ENCODE data around the gene TTC39A.

Gene TTC39A

DNA sequence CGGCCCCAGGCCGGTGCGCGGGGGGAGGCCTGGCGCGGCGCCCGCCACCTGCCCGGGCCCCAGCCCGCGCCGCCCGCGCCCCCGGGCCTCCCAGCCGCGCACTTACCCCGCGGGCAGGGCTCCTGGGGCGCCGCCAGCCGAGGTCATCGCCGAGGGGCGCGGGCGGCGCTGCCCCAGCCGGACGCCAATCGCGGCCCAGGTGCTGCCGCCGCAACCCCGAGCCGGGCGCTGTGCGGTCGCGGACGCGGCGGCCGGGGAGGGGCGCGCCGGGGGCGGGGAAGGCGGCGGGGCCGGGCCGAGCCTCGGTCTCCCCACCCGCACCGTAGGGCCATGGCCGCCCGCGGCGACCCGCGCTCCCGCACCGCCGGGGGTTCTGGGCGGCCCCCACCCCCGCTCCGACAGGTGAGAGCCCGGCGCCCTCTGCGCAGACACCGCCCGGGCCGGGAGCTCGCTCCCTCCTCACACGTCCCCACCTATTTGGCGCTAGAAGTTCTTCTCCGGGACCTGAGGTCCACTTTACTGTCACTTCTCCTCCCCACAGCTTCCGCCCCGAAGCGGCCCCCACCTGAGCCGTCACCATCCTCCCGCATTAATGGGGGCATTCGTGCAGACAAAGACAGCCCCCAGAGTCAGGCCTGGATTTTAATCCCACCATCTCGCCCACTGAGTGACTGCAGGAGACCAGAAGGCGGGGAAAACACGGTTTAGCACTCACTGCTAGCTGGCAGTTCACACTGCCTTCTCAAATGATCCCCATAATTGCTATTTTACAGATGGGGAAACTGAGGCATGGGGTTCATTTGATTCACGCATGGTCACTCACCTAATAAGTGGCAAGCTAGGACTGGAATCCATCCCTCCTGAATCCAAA is at the start of gene TTC39A:
Gene TTC39A (minus strand): TSS at position 232 of the 871 bp plus-strand sequence. CDS start 85 bp downstream, at position 147.
- peak within 1 kb of the TSS; percentile 87 for H2AFZ ChIP-seq (ENCODE audit: low read length)
- H3K9ac ChIP-seq (ENCODE audit: low read depth, low read length, poor library complexity, severe bottlenecking): peak within 1 kb of the TSS; percentile 37
- no peaks in the 10 kb centered on the region for H4K20me1 ChIP-seq (ENCODE audit: insufficient read depth, low read length, poor library complexity, severe bottlenecking)
- no peaks in the 10 kb centered on the region for H3F3A ChIP-seq (ENCODE audit: low read depth)
- no peaks in the 10 kb centered on the region for H3K9me3 ChIP-seq (ENCODE audit: insufficient read depth, low read depth, low read length)
- no peaks in the 10 kb centered on the region for H3K36me3 ChIP-seq (ENCODE audit: insufficient read depth, low read length)
- H3K4me3 ChIP-seq (ENCODE audit: low read length, poor library complexity, severe bottlenecking): peak within 1 kb of the TSS; percentile 7
- no peaks in the 10 kb centered on the region for H3K27me3 ChIP-seq (ENCODE audit: insufficient read depth, low read length, poor library complexity, severe bottlenecking)
- peaks cover 10% of the 10 kb centered on the region for H3K4me1 ChIP-seq (ENCODE audit: insufficient read depth, low read length, poor library complexity, severe bottlenecking)
- no peaks in the 10 kb centered on the region for H3K79me2 ChIP-seq (ENCODE audit: insufficient read depth, low read length)
- TF ChIP-seq, protein P1, sequence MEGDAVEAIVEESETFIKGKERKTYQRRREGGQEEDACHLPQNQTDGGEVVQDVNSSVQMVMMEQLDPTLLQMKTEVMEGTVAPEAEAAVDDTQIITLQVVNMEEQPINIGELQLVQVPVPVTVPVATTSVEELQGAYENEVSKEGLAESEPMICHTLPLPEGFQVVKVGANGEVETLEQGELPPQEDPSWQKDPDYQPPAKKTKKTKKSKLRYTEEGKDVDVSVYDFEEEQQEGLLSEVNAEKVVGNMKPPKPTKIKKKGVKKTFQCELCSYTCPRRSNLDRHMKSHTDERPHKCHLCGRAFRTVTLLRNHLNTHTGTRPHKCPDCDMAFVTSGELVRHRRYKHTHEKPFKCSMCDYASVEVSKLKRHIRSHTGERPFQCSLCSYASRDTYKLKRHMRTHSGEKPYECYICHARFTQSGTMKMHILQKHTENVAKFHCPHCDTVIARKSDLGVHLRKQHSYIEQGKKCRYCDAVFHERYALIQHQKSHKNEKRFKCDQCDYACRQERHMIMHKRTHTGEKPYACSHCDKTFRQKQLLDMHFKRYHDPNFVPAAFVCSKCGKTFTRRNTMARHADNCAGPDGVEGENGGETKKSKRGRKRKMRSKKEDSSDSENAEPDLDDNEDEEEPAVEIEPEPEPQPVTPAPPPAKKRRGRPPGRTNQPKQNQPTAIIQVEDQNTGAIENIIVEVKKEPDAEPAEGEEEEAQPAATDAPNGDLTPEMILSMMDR (conservative IDR thresholded peaks at IDR 0.05; ENCODE audit: low read length): no peak
- TF ChIP-seq EZH2phosphoT487 (IDR thresholded peaks at IDR 0.05; ENCODE audit: borderline replicate concordance): no peak
- H3K9me2 ChIP-seq (replicated peaks; ENCODE audit: low read depth, low read length): no peaks in the 10 kb centered on the region
- H3K4me2 ChIP-seq (ENCODE audit: low read depth, low read length, poor library complexity, severe bottlenecking): peak within 1 kb of the TSS; percentile 11

DNA sequence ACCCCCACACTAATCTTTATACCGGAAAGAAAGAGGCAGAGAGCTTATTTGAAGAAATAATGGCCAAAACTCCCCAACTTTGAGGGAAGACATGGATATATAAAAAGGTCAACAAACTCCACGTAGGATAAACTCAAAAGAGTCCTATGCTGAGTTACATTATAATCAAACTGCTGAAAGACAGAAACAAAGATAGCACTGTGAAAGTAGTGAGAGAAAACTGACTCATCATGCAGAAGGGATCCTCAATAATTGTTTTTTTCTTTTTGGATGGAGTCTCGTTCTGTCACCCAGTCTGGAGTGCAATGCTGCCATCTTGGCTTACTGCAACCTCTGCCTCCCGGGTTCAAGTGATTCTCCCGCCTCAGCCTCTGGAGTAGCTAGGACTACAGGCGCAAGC is 48.5 kb upstream of the TTC39A start:
- no peaks in the 10 kb centered on the region for H3K79me2 ChIP-seq (ENCODE audit: insufficient read depth, low read length)
- no peaks in the 10 kb centered on the region for H3F3A ChIP-seq (ENCODE audit: low read depth)
- H3K4me1 ChIP-seq (ENCODE audit: insufficient read depth, low read length, poor library complexity, severe bottlenecking): no peaks in the 10 kb centered on the region
- H3K36me3 ChIP-seq (ENCODE audit: insufficient read depth, low read length): peaks cover 37% of the 10 kb centered on the region
- no peak overlapping the region for H3K4me2 ChIP-seq (ENCODE audit: low read depth, low read length, poor library complexity, severe bottlenecking)
- H4K20me1 ChIP-seq (ENCODE audit: insufficient read depth, low read length, poor library complexity, severe bottlenecking): no peaks in the 10 kb centered on the region
- no peak for TF ChIP-seq EZH2phosphoT487 (IDR thresholded peaks at IDR 0.05; ENCODE audit: borderline replicate concordance)
- TF ChIP-seq, protein P1 (conservative IDR thresholded peaks at IDR 0.05; ENCODE audit: low read length): no peak
- peaks cover 5% of the 10 kb centered on the region; the same call in 1 of the 2 replicates for H3K9me3 ChIP-seq (ENCODE audit: insufficient read depth, low read depth, low read length)
- no peak overlapping the region for H3K4me3 ChIP-seq (ENCODE audit: low read length, poor library complexity, severe bottlenecking)
- H2AFZ ChIP-seq (ENCODE audit: low read length): no peak overlapping the region
- H3K9ac ChIP-seq (ENCODE audit: low read depth, low read length, poor library complexity, severe bottlenecking): no peak overlapping the region
- no peaks in the 10 kb centered on the region for H3K9me2 ChIP-seq (replicated peaks; ENCODE audit: low read depth, low read length)
- no peaks in the 10 kb centered on the region for H3K27me3 ChIP-seq (ENCODE audit: insufficient read depth, low read length, poor library complexity, severe bottlenecking)

DNA sequence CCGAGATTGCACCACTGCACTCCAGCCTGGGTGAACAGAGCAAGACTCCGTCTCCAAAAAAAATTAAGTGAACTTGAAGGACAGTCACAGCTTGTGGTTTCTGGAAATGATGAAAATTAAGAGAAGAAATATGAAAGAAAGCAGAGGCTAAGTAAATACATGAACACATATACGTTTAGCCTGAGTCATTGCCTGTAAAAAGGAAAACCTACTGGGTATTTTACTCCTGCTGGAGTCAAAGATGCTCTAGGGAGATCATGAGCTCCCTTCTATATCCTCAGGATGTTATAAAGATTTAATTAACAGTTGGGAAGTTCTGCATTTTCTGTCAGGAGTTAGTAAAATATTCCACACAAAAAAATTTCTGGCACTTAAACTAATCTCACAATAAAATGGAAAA is 43.5 kb upstream of the TTC39A start:
- no peaks in the 10 kb centered on the region for H3K27me3 ChIP-seq (ENCODE audit: insufficient read depth, low read length, poor library complexity, severe bottlenecking)
- H3K9me2 ChIP-seq (replicated peaks; ENCODE audit: low read depth, low read length): no peaks in the 10 kb centered on the region
- H3K4me2 ChIP-seq (ENCODE audit: low read depth, low read length, poor library complexity, severe bottlenecking): no peak overlapping the region
- no peaks in the 10 kb centered on the region for H3K79me2 ChIP-seq (ENCODE audit: insufficient read depth, low read length)
- H3K9ac ChIP-seq (ENCODE audit: low read depth, low read length, poor library complexity, severe bottlenecking): no peak overlapping the region
- H3K9me3 ChIP-seq (ENCODE audit: insufficient read depth, low read depth, low read length): no peaks in the 10 kb centered on the region
- H3K36me3 ChIP-seq (ENCODE audit: insufficient read depth, low read length): peaks cover 31% of the 10 kb centered on the region
- no peaks in the 10 kb centered on the region for H3K4me1 ChIP-seq (ENCODE audit: insufficient read depth, low read length, poor library complexity, severe bottlenecking)
- H3K4me3 ChIP-seq (ENCODE audit: low read length, poor library complexity, severe bottlenecking): no peak overlapping the region
- no peaks in the 10 kb centered on the region for H4K20me1 ChIP-seq (ENCODE audit: insufficient read depth, low read length, poor library complexity, severe bottlenecking)
- no peak overlapping the region for H2AFZ ChIP-seq (ENCODE audit: low read length)
- TF ChIP-seq EZH2phosphoT487 (IDR thresholded peaks at IDR 0.05; ENCODE audit: borderline replicate concordance): no peak
- TF ChIP-seq, protein P1 (conservative IDR thresholded peaks at IDR 0.05; ENCODE audit: low read length): no peak
- no peaks in the 10 kb centered on the region; the same call in 1 of the 2 replicates for H3F3A ChIP-seq (ENCODE audit: low read depth)
